HG03060 (cell line): ENCODE measurements around the gene LTA4H.

Experiments
- ATAC-seq: cut with Tn5 transposase; IDR thresholded peaks from one replicate; pipeline ENCODE4 v1.9.1; 2021; ENCODE audit warnings: low read depth, moderate number of reproducible peaks; ENCODE audit not compliant: unreplicated experiment

LTA4H gene

GRCh38 chr12:96060041-96060440 is 24.7 kb upstream of the LTA4H start:
- no peak for ATAC-seq

- no peak for ATAC-seq
Observed at GRCh38 chr12:96057986-96058553, 22.7 kb upstream of the LTA4H start.

- ATAC-seq = no peak
Observed at GRCh38 chr12:96056646-96057455, 21.5 kb upstream of the LTA4H start.

- no peak for ATAC-seq
Observed at GRCh38 chr12:96054244-96054610, 18.8 kb upstream of the LTA4H start.

GRCh38 chr12:96053476-96054243 is 18.3 kb upstream of the LTA4H start:
- no peak for ATAC-seq

- ATAC-seq = no peak
Observed at GRCh38 chr12:96051756-96052485, 16.5 kb upstream of the LTA4H start.

GRCh38 chr12:96050139-96050538 is 14.8 kb upstream of the LTA4H start:
- ATAC-seq = no peak

- ATAC-seq = no peak
Observed at GRCh38 chr12:96049101-96049500, 13.7 kb upstream of the LTA4H start.

- ATAC-seq = no peak
Observed at GRCh38 chr12:96048393-96048969, 13.1 kb upstream of the LTA4H start.

GRCh38 chr12:96047229-96048211 is 12.1 kb upstream of the LTA4H start:
- ATAC-seq = peak; percentile 78

GRCh38 chr12:96046543-96047228 is 11.3 kb upstream of the LTA4H start:
- no peak for ATAC-seq

GRCh38 chr12:96045566-96045965 is 10.2 kb upstream of the LTA4H start:
- ATAC-seq = no peak

- ATAC-seq = no peak
Observed at GRCh38 chr12:96044943-96045290, 9.5 kb upstream of the LTA4H start.

GRCh38 chr12:96044017-96044942 is 8.9 kb upstream of the LTA4H start:
- no peak for ATAC-seq

- ATAC-seq = no peak
Observed at GRCh38 chr12:96041181-96041580, 5.8 kb upstream of the LTA4H start.

GRCh38 chr12:96040305-96041133 is 5.1 kb upstream of the LTA4H start:
- no peak for ATAC-seq

GRCh38 chr12:96039516-96039915 is 4.1 kb upstream of the LTA4H start:
- ATAC-seq = no peak
